Endothelial cell of umbilical vein (primary cell): Measurements from ENCODE around the gene MAPK8. TPM values are rescaled to one million over a fixed set of nuclear protein-coding genes. Genes with fewer than 3 reads are reported as not detected.

Experiments used
- BruUV-seq: library from RNA; stranded (reverse); fragments of 400-500 nt; replicated peaks from 2 replicates; lab custom pipeline; 2021; lab: Mats Ljungman, UMichigan
- CTCF ChIA-PET: fragments of 300-600, 350-600 bp; sonication (Branson Sonifier 250); formaldehyde crosslinking; loops from one replicate; lab custom pipeline; 2021; ENCODE audit warnings: antibody characterized with exemption, inconsistent platforms; lab: Charles Lee
- POLR2A ChIA-PET: fragments of 300-600, 350-600 bp; sonication (Branson Sonifier 250); formaldehyde crosslinking; loops from one replicate; lab custom pipeline; 2021; ENCODE audit warnings: antibody characterized with exemption, inconsistent platforms; lab: Charles Lee
- DNase-seq: peaks from one replicate; pipeline ENCODE4 v3.0.0-alpha.2; 2011; ENCODE audit warnings: low read depth, low spot score
- FAIRE-seq: peaks from 2 replicates; lab custom pipeline; 2011; peaks lifted over from hg19 to GRCh38; lab: Jason Lieb, UNC
- H2AFZ ChIP-seq: 2 replicates; pipeline ENCODE4 v1.6.0; 2012; ENCODE audit warnings: low read depth, low read length, control low read depth, inconsistent platforms
- H3K27ac ChIP-seq: 2 replicates; pipeline ENCODE4 v1.5.1; 2011; ENCODE audit warnings: low read depth, mild to moderate bottlenecking, control low read depth, low read length, moderate library complexity; ENCODE audit not compliant: insufficient read depth
- H3K27me3 ChIP-seq, 2 experiments: 2 replicates each; pipeline versions ENCODE4 v1.6.0 to v1.6.1; 2011; ENCODE audit warnings: low read length in 2 of 2, mixed read lengths in 1 of 2; ENCODE audit not compliant: control insufficient read depth in 2 of 2, insufficient read depth in 2 of 2
- H3K36me3 ChIP-seq, 2 experiments: 2 replicates in 1 of 2; 3 replicates in 1 of 2; pipeline ENCODE4 v1.5.1; 2011; ENCODE audit warnings: low read length in 2 of 2, mild to moderate bottlenecking in 1 of 2, moderate library complexity in 1 of 2; ENCODE audit not compliant: control insufficient read depth in 2 of 2, insufficient read depth in 2 of 2; ENCODE audit errors: extremely low read depth in 1 of 2
- H3K4me1 ChIP-seq: 3 replicates; pipeline ENCODE4 v1.5.1; 2011; ENCODE audit warnings: mild to moderate bottlenecking, low read length; ENCODE audit not compliant: control insufficient read depth, insufficient read depth; ENCODE audit errors: extremely low read depth
- H3K4me2 ChIP-seq: 2 replicates; pipeline ENCODE4 v1.6.1; 2011; ENCODE audit warnings: low read length, control low read depth, mixed read lengths; ENCODE audit not compliant: insufficient read depth
- H3K4me3 ChIP-seq, 3 experiments: fragments of 200-600 bp in 1 of 3; sonication (generic), shearing (Covaris generic) in 1 of 3; replicated peaks in 1 of 3; 2 replicates each; pipeline ENCODE4 v1.5.1; 2011 to 2016; ENCODE audit warnings: control low read depth in 3 of 3, low read length in 3 of 3, mild to moderate bottlenecking in 2 of 3, inconsistent platforms in 1 of 3, low read depth in 1 of 3, moderate library complexity in 1 of 3; ENCODE audit not compliant: insufficient read depth in 1 of 3
- H3K79me2 ChIP-seq: 2 replicates; pipeline ENCODE4 v1.6.0; 2012; ENCODE audit warnings: low read length, inconsistent platforms; ENCODE audit not compliant: control insufficient read depth, insufficient read depth
- H3K9ac ChIP-seq: replicated peaks from 2 replicates; pipeline ENCODE3; 2011; ENCODE audit warnings: low read length, control low read depth; ENCODE audit not compliant: insufficient read depth; ENCODE audit errors: extremely low read depth
- H3K9me1 ChIP-seq: replicated peaks from 3 replicates; pipeline ENCODE4 v1.6.0; 2011; ENCODE audit warnings: mild to moderate bottlenecking, low read length; ENCODE audit not compliant: control insufficient read depth, insufficient read depth; ENCODE audit errors: extremely low read depth
- H3K9me3 ChIP-seq: replicated peaks from 2 replicates; pipeline ENCODE4 v1.5.1; 2012; ENCODE audit warnings: low read length, inconsistent platforms; ENCODE audit not compliant: control insufficient read depth, insufficient read depth
- H4K20me1 ChIP-seq: replicated peaks from 2 replicates; pipeline ENCODE3; 2011; ENCODE audit warnings: mild to moderate bottlenecking, low read length; ENCODE audit not compliant: control insufficient read depth, insufficient read depth; ENCODE audit errors: extremely low read depth
- CTCF ChIP-seq, 2 donors: IDR thresholded peaks; 1 replicate in 1 of 2; 2 replicates in 1 of 2; pipeline ENCODE4 v1.5.1; 2011; ENCODE audit warnings: low read length in 2 of 2, mild to moderate bottlenecking in 2 of 2, moderate library complexity in 2 of 2, control low read depth in 1 of 2, inconsistent platforms in 1 of 2, low read depth in 1 of 2; ENCODE audit not compliant: insufficient read depth in 1 of 2; ENCODE audit errors: extremely low read depth in 1 of 2
- EZH2 ChIP-seq: IDR thresholded peaks from 2 replicates; pipeline ENCODE4 v1.6.1; 2012; ENCODE audit warnings: borderline replicate concordance, low read depth, mild to moderate bottlenecking, moderate library complexity, low read length, inconsistent platforms; ENCODE audit not compliant: severe bottlenecking
- FOS ChIP-seq: IDR thresholded peaks from 2 replicates; pipeline ENCODE4 v1.6.1; 2011; ENCODE audit warnings: mild to moderate bottlenecking, low read length, moderate library complexity, borderline replicate concordance; ENCODE audit not compliant: insufficient read depth
- GATA2 ChIP-seq: IDR thresholded peaks from 2 replicates; pipeline ENCODE4 v1.7.0; 2011; ENCODE audit warnings: low read depth, mild to moderate bottlenecking, moderate library complexity, mixed read lengths, low read length; ENCODE audit not compliant: insufficient read length, insufficient read depth
- JUN ChIP-seq: IDR thresholded peaks from 2 replicates; pipeline ENCODE4 v1.6.1; 2011; ENCODE audit warnings: borderline replicate concordance, low read depth; ENCODE audit not compliant: insufficient read length, insufficient read depth
- MAX ChIP-seq: IDR thresholded peaks from 2 replicates; pipeline ENCODE4 v1.6.1; 2011; ENCODE audit not compliant: insufficient read depth, insufficient read length
- MYC ChIP-seq: IDR thresholded peaks from one replicate; pipeline ENCODE4 v1.6.1; 2011; ENCODE audit warnings: mild to moderate bottlenecking, low read depth, low read length
- POLR2A ChIP-seq: IDR thresholded peaks from 2 replicates; pipeline ENCODE4 v1.6.1; 2012; ENCODE audit warnings: low read depth, mild to moderate bottlenecking, control low read depth, low read length
- POLR2AphosphoS5 ChIP-seq: IDR thresholded peaks from 2 replicates; pipeline ENCODE4 v1.6.1; 2012; ENCODE audit warnings: low read depth, mild to moderate bottlenecking, control low read depth, low read length, moderate library complexity; ENCODE audit not compliant: insufficient read depth
- dilution Hi-C: fragments of 300-500 bp; cut with MboI; formaldehyde crosslinking; loops from one replicate; pipeline ENCODE4 v1.15.0; 2019; ENCODE audit warnings: low sequenced_read_pairs; ENCODE audit not compliant: extremely low pct_ligation_motif_present
- intact Hi-C: fragments of 100-400 bp; cut with micrococcal nuclease; formaldehyde crosslinking; loops from one replicate; pipeline ENCODE4 v1.10.0; 2022
- polyA plus RNA-seq, 4 experiments: library from polyadenylated mRNA; depleted of rRNA in 3 of 4; stranded (reverse) in 3 of 4; unstranded in 1 of 4; fragments of >200 nt; gene quantifications; 2 replicates each; pipeline versions ENCODE4 v1.2.1 to v1.2.3, GENCODE V29; 2011 to 2012; ENCODE audit warnings: missing spikeins in 1 of 4
- total RNA-seq: library from RNA; stranded (reverse); gene quantifications from 2 replicates; pipeline ENCODE4 v1.2.3, GENCODE V29; 2021

The MAPK8 gene
- total and polyA plus RNA-seq, 2 donors (not counting 3 experiments of a cell fraction or from before 2014, with no cell fraction given), result 25.3 to 56.2 TPM

GRCh38 chr10:48366261-48366660 is 59.8 kb downstream of the MAPK8 start:
- Histone ChIP-seq H3K4me1 (peaks cover 37% of the 10 kb centered on the region), H4K20me1 (no peaks in the 10 kb centered on the region), H3K36me3 (no peaks in the 10 kb centered on the region), H3K9ac (no peak overlapping the region), H3K4me2 (peak overlapping the region; percentile 95), H2AFZ (no peak overlapping the region), H3K9me1 (no peaks in the 10 kb centered on the region), H3K79me2 (peaks cover 44% of the 10 kb centered on the region), H3K27ac (peak overlapping the region; percentile 77), H3K4me3 (no peak overlapping the region), H3K9me3 (no peaks in the 10 kb centered on the region), H3K27me3 (no peaks in the 10 kb centered on the region)
- intact Hi-C loops (loop anchor here (10.0 kb wide), 2 partner anchors 579 to 1169 kb away; partner anchors contain the start of gene ERCC6), dilution Hi-C loops (no loop called here)
- CTCF ChIA-PET, result interaction anchor here (0.8 to 7.1 kb wide), 14 partner anchors 9 to 291 kb away, joined by 3 to 327 read pairs (median 3); no protein-coding TSS in a partner anchor
- FAIRE-seq (no peak), DNase-seq (peak; percentile 62)
- TF ChIP-seq POLR2AphosphoS5 (no peak), MYC (no peak), JUN (no peak), MAX (no peak), FOS (no peak), CTCF (IDR thresholded peaks at IDR 0.05; ENCODE audit: extremely low read depth in 1 of 2, insufficient read depth in 1 of 2, low read depth in 1 of 2, low read length in 2 of 2) (no peak), GATA2 (no peak), EZH2 (no peak), POLR2A (no peak)
- POLR2A ChIA-PET, result interaction anchor here (0.7 to 1.2 kb wide), 3 partner anchors 16 to 289 kb away, joined by 4 to 5 read pairs (median 4); no protein-coding TSS in a partner anchor
- BruUV-seq, result no TSS peak
